ENCODE measurements around the gene RWDD1. TPM values are rescaled to one million over a fixed set of nuclear protein-coding genes. Genes with fewer than 3 reads are reported as not detected.

Gene RWDD1
- polyA plus RNA-seq, 1 of the 3 experiments (the other 2 are of a cell fraction), result 17.7 TPM

DNA sequence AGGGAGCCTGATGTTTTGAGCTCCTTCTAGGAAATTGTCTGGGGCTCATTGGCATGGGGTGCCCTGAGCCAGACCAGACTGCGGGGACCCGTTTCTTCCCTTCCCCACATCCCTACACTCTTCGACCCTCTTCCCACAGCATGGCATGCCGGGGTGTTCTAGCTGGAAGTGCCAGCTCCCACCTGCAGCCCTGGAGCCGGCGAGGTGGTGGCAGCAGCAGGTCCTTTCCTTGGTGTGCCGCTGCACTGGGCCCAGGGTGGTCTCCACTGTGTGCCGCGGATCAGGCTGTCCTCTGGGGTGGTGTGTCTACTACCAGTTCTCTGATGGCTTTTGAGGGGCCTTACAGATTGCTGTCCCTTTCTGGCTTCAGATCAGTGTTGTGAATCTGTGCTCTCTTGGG, 7.5 kb upstream of the RWDD1 start:
- peaks cover 6% of the 10 kb centered on the region for H3F3A ChIP-seq (replicated peaks; ENCODE audit: insufficient read depth)
- no peak overlapping the region for H3K9ac ChIP-seq
- H3K4me1 ChIP-seq (ENCODE audit: control insufficient read depth in 1 of 2, insufficient read depth in 2 of 2, low read depth in 1 of 2, low read length in 1 of 2), result peaks cover 2 to 5% of the 10 kb centered on the region in 2 experiments; a peak in 3 of 4 replicates
- ChIA-PET CTCF (interaction anchor here (1.0 to 4.9 kb wide), 7 partner anchors 9 to 347 kb away, joined by 3 to 38 read pairs (median 7); partner anchors contain the start of gene CALHM5), POLR2A (no interaction called here)
- peak overlapping the region; percentile 17; the same call in 1 of the 2 replicates for H2AFZ ChIP-seq (ENCODE audit: low read depth)
- H3K36me3 ChIP-seq (replicated peaks in 1 of 2; ENCODE audit: control insufficient read depth in 1 of 2, insufficient read depth in 2 of 2, low read length in 1 of 2), result no peaks in the 10 kb centered on the region
- no peak for TF ChIP-seq TCF12 (IDR thresholded peaks at IDR 0.05)
- H3K9me3 ChIP-seq, result no peaks in the 10 kb centered on the region
- H3K4me2 ChIP-seq, result no peak overlapping the region
- 90% methylated on average over 5 of the region's 9 CpGs for WGBS (ENCODE audit: low lambda C conversion rate)
- no peaks in the 10 kb centered on the region for H3K79me2 ChIP-seq (ENCODE audit: insufficient read depth)
- DNase-seq, result no peak
- H3K27me3 ChIP-seq (ENCODE audit: insufficient read depth), result no peaks in the 10 kb centered on the region
- H4K20me1 ChIP-seq (ENCODE audit: insufficient read depth), result no peaks in the 10 kb centered on the region
- no peak overlapping the region for H3K4me3 ChIP-seq (ENCODE audit: low read depth in 2 of 2, low read length in 1 of 2)
- no peak overlapping the region for H3K27ac ChIP-seq (ENCODE audit: low read depth in 2 of 2, low read length in 1 of 2)
- no peaks in the 10 kb centered on the region for H3K9me2 ChIP-seq

DNA sequence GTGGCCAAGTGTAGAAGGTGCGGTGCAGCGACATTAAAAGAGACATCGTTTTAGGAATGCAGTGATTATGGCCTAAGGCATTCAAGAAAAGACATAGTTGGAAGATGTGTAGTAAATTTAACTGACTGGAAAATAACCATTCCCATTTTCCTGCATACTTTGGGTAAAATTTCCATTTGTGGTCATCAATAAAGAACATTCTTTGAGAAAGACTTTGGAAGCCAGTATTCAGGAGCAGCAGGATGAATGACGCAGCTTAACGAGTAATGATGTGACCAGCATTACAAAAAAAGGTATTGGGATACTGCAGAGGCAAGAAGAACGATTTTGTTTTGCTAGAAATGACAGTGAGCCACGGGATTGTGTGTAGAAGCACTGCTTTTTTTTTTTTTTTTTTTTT, 7.0 kb upstream of the RWDD1 start:
- CTCF ChIA-PET, result interaction anchor here (1.1 to 4.9 kb wide), 3 partner anchors 10 to 296 kb away, joined by 4 to 38 read pairs (median 20); no protein-coding TSS in a partner anchor
- Histone ChIP-seq H3K4me3 (ENCODE audit: low read depth in 2 of 2, low read length in 1 of 2) (no peak overlapping the region), H3K4me2 (no peak overlapping the region), H3K79me2 (ENCODE audit: insufficient read depth) (peaks cover 1% of the 10 kb centered on the region; the same call in 1 of the 2 replicates), H3K27me3 (ENCODE audit: insufficient read depth) (no peaks in the 10 kb centered on the region), H3K27ac (ENCODE audit: low read depth in 2 of 2, low read length in 1 of 2) (no peak overlapping the region), H3K4me1 (ENCODE audit: control insufficient read depth in 1 of 2, insufficient read depth in 2 of 2, low read depth in 1 of 2, low read length in 1 of 2) (peaks cover 0 to 2% of the 10 kb centered on the region in 2 experiments; a peak in 2 of 4 replicates), H4K20me1 (ENCODE audit: insufficient read depth) (no peaks in the 10 kb centered on the region), H3K9me2 (no peaks in the 10 kb centered on the region), H3K36me3 (replicated peaks in 1 of 2; ENCODE audit: control insufficient read depth in 1 of 2, insufficient read depth in 2 of 2, low read length in 1 of 2) (no peaks in the 10 kb centered on the region), H3K9me3 (no peaks in the 10 kb centered on the region), H3K9ac (no peak overlapping the region), H3F3A (replicated peaks; ENCODE audit: insufficient read depth) (peaks cover 7% of the 10 kb centered on the region), H2AFZ (ENCODE audit: low read depth) (peak overlapping the region; percentile 17; the same call in 1 of the 2 replicates)
- POLR2A ChIA-PET, result no interaction called here
- no peak for DNase-seq
- WGBS (ENCODE audit: low lambda C conversion rate), result 65% methylated on average over 7 of the region's 7 CpGs
- TF ChIP-seq, protein P1, sequence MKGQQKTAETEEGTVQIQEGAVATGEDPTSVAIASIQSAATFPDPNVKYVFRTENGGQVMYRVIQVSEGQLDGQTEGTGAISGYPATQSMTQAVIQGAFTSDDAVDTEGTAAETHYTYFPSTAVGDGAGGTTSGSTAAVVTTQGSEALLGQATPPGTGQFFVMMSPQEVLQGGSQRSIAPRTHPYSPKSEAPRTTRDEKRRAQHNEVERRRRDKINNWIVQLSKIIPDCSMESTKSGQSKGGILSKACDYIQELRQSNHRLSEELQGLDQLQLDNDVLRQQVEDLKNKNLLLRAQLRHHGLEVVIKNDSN (IDR thresholded peaks at IDR 0.05; ENCODE audit: borderline replicate concordance, low read depth), result no peak
- TF ChIP-seq TCF12 (IDR thresholded peaks at IDR 0.05) (peak; percentile 26; the same call in 1 of the 2 replicates), JUND (IDR thresholded peaks at IDR 0.05) (peak; percentile 7; the same call in 1 of the 2 replicates)

DNA sequence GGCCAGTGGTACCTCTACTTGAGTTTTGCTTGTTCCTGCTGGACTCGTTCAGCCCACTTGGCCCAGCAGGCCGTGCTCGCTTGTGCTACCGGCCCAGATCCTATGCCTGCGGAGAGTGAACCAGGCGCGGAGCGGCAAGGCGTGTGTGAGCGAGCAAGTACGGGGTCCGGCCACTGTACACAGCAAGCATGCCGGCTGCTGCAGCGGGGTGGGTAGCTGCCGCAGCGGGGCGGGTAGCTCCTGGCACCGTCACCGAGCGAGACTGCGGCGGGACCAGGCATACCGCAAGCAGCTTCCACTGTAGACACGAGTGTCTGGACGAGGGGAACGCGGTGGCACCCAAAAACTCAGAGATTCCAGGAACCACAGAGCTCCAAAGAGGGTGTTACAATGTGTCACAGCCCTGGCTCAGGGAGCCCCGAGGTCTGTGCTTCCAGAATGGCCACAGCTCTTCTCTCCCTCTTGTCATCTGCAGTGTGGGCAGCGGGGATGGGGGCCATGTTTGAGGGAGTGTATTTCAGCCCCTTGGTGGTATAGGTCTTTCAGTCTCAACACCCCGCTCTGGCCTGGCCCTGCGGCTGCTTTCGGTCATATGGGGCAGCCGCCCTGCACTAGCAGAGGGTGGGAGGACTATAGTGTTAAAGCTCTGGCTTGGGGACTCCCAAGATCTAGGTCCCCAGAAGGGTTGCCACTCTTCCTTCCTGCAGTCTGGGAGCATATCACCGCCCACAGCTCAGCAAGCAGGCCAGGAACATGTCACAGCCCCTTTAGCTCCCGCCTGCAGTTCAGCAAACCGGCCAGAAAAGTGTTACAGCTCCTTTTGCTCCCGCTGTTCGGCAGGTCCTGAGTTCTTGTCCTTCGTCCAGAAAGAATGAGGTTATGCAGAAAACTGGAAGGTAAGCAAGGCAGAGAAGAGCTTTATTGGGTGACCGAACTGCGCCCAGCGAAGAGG, 6.1 kb upstream of the RWDD1 start:
- Histone ChIP-seq H3K79me2 (ENCODE audit: insufficient read depth) (peaks cover 10% of the 10 kb centered on the region), H3K36me3 (replicated peaks in 1 of 2; ENCODE audit: control insufficient read depth in 1 of 2, insufficient read depth in 2 of 2, low read length in 1 of 2) (no peaks in the 10 kb centered on the region), H3K4me3 (ENCODE audit: low read depth in 2 of 2, low read length in 1 of 2) (no peak overlapping the region), H3K27me3 (ENCODE audit: insufficient read depth) (no peaks in the 10 kb centered on the region), H3K27ac (ENCODE audit: low read depth in 2 of 2, low read length in 1 of 2) (no peak overlapping the region), H4K20me1 (ENCODE audit: insufficient read depth) (no peaks in the 10 kb centered on the region), H3K9me2 (no peaks in the 10 kb centered on the region), H3K4me2 (no peak overlapping the region), H3K4me1 (ENCODE audit: control insufficient read depth in 1 of 2, insufficient read depth in 2 of 2, low read depth in 1 of 2, low read length in 1 of 2) (peaks cover 2 to 5% of the 10 kb centered on the region in 2 experiments; a peak in 3 of 4 replicates), H3K9ac (no peak overlapping the region), H3F3A (replicated peaks; ENCODE audit: insufficient read depth) (peaks cover 7% of the 10 kb centered on the region), H3K9me3 (no peaks in the 10 kb centered on the region), H2AFZ (ENCODE audit: low read depth) (no peak overlapping the region)
- DNase-seq, result no peak
- ChIA-PET CTCF (interaction anchor here (1.0 to 4.9 kb wide), 6 partner anchors 16 to 347 kb away, joined by 3 to 38 read pairs (median 4); no protein-coding TSS in a partner anchor), POLR2A (no interaction called here)
- WGBS (ENCODE audit: low lambda C conversion rate), result 87% methylated on average over 32 of the region's 42 CpGs
- TF ChIP-seq, protein P2, sequence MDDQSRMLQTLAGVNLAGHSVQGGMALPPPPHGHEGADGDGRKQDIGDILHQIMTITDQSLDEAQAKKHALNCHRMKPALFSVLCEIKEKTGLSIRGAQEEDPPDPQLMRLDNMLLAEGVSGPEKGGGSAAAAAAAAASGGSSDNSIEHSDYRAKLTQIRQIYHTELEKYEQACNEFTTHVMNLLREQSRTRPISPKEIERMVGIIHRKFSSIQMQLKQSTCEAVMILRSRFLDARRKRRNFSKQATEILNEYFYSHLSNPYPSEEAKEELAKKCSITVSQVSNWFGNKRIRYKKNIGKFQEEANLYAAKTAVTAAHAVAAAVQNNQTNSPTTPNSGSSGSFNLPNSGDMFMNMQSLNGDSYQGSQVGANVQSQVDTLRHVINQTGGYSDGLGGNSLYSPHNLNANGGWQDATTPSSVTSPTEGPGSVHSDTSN (IDR thresholded peaks at IDR 0.05), result no peak
- TF ChIP-seq RCOR1 (IDR thresholded peaks at IDR 0.05; ENCODE audit: low read length) (no peak), FOSL2 (IDR thresholded peaks at IDR 0.05; ENCODE audit: borderline replicate concordance, low read depth) (no peak), SMC3 (IDR thresholded peaks at IDR 0.05; ENCODE audit: low read depth, low read length) (no peak), YY1 (IDR thresholded peaks at IDR 0.05; ENCODE audit: low read depth) (no peak), FOXJ3 (CRISPR knock-in tag; IDR thresholded peaks at IDR 0.05) (no peak), NRF1 (IDR thresholded peaks at IDR 0.05; ENCODE audit: low read depth, low read length) (no peak), EP300 (IDR thresholded peaks at IDR 0.05; ENCODE audit: borderline replicate concordance in 1 of 2, low read depth in 1 of 2, low read length in 1 of 2) (no peak), EZH2phosphoT487 (IDR thresholded peaks at IDR 0.05; ENCODE audit: borderline replicate concordance, low read depth) (no peak), CHD2 (IDR thresholded peaks at IDR 0.05; ENCODE audit: low read length, partially characterized antibody) (no peak), GABPA (IDR thresholded peaks at IDR 0.05; ENCODE audit: low read depth) (no peak), FOXM1 (IDR thresholded peaks at IDR 0.05; ENCODE audit: low read depth) (no peak), RFX5 (IDR thresholded peaks at IDR 0.05; ENCODE audit: low read length) (no peak)
- TF ChIP-seq, protein P3, sequence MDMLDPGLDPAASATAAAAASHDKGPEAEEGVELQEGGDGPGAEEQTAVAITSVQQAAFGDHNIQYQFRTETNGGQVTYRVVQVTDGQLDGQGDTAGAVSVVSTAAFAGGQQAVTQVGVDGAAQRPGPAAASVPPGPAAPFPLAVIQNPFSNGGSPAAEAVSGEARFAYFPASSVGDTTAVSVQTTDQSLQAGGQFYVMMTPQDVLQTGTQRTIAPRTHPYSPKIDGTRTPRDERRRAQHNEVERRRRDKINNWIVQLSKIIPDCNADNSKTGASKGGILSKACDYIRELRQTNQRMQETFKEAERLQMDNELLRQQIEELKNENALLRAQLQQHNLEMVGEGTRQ (IDR thresholded peaks at IDR 0.05; ENCODE audit: borderline replicate concordance, low read depth, low read length), result no peak
- TF ChIP-seq, protein P4, sequence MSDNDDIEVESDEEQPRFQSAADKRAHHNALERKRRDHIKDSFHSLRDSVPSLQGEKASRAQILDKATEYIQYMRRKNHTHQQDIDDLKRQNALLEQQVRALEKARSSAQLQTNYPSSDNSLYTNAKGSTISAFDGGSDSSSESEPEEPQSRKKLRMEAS (IDR thresholded peaks at IDR 0.05; ENCODE audit: low read depth), result no peak
